GM19099 (cell line): ENCODE data around the gene GLIPR1L1.

ENCODE experiments used
- POLR2A ChIP-seq: IDR thresholded peaks from 3 replicates; pipeline ENCODE4 v1.6.1; 2011; ENCODE audit warnings: low read depth; ENCODE audit not compliant: insufficient read length; ENCODE audit errors: extremely low read depth

The GLIPR1L1 gene

GRCh38 chr12:75329918-75330826, 4.3 kb upstream of the GLIPR1L1 start, which contains the start of gene CAPS2:
Gene CAPS2, minus strand, starts transcription at chr12:75330324. Its CDS starts 3,826 bp downstream, at chr12:75326498.
- peak; percentile 36 for TF ChIP-seq POLR2A

DNA sequence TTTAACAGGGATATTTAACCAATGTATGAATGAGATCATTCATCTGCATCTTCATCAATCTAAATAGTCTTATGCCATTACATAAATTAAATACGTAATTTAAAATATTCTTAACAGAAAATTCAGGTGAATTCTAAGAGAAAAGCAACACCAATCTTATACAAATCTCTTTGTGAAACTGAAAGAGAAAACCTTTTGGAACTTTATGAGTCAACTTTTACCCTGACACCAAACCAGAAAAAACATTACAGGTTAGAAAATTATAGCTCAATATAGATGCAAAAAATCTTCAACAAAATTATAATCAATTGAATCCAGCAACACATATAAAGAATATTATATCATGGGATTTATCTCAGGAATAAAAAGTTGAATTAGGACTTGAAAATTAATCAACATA, 3.4 kb downstream of the GLIPR1L1 start:
- no peak for TF ChIP-seq POLR2A

DNA sequence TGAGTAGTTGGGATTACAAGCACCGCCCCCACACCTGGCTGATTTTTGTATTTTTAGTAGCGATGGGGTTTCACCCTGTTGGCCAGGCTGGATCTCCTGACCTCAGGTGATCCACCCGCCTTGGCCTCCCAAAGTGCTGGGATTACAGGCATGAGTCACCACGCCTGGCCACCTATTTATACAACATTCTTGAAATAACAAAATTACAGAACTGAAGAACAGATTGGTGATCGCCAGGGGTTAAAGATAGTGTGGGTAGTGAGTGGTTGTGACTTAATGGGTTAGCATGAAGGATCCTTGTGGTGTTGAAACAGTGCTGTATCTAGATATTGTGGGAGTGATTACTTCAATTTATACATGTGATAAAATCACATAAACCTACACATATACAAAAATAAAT, 7.4 kb downstream of the GLIPR1L1 start:
- no peak for TF ChIP-seq POLR2A

DNA sequence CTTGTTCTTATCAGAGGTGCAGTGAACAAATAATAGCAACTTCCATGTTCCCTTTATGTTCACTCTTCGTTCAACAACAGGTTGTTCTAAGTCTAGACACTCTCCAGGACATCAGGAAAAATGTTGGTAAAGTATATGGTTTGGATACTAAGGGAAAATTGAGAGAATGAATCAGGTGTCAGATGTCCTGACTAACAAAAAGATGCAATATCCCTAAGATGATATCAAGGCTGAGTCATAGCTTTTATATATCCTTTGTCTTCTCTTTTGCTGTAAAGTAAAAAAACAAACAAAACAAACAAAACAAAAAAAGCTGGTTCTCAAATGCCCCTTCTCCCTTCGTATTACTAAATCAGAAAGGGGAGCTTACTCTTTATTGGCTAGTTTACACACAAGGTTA, 11.1 kb downstream of the GLIPR1L1 start:
- TF ChIP-seq POLR2A = no peak

DNA sequence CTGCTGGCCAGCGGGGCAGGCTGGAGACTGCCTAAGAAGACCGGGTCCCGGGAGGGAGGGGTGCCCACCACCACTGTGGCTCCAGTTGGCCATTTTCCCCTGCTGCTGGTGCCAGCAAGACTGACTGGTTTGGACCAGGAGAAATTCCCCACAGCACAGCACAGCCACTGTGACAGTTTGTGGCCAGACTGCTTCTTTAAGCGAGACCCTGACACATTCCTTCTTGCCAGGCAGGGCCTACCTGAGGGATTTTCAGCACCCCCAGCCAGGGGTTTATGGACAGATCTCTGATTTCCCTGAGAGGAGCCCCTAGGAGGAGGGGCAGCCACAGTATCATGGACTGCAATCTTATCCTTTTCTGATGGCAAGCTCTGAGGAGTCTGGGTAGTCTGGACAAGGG, 15.5 kb downstream of the GLIPR1L1 start:
- TF ChIP-seq POLR2A = no peak

DNA sequence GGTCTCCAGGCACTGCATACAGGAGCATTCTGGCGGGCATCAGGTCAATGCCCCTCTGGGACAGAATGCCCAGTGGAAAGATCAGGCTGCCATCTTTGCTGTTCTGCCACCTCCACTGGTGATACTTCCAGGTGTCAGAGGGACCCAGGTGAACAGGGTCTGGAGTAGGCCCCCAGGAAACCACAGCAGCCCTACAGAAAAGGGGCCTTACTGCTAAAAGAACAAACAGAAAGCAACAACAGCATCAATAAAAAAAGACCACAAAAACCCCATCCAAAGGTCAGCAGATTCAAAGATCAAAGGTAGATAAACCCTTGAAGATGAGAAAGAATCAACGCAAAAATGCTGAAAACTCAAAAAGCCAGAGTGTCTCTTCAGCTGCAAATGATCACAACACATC, 15.9 kb downstream of the GLIPR1L1 start:
- no peak for TF ChIP-seq POLR2A

- TF ChIP-seq POLR2A = no peak
Measured at GRCh38 chr12:75354011-75354410, 19.5 kb downstream of the GLIPR1L1 start.

DNA sequence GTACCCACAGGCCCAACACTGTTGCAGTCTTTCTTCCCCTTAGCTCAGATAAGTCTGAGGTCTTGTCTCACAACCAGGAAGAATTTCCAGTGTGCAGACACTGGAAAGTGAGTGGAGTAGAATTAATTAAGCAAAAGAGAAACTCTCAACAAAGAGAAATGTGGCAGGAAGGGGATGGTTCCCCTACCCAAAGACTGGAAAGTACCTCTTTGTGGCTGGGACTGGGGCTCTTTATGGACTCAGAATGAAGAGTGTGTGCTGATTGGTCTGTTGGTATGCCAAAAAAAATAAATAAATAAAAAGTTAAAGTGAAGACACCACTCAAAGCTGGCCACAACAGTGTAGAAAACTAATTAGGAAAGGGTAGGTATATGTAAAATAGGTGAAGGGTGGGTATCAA, 26.4 kb downstream of the GLIPR1L1 start:
- no peak for TF ChIP-seq POLR2A

GRCh38 chr12:75361408-75361807, 26.9 kb downstream of the GLIPR1L1 start:
- TF ChIP-seq POLR2A = no peak

DNA sequence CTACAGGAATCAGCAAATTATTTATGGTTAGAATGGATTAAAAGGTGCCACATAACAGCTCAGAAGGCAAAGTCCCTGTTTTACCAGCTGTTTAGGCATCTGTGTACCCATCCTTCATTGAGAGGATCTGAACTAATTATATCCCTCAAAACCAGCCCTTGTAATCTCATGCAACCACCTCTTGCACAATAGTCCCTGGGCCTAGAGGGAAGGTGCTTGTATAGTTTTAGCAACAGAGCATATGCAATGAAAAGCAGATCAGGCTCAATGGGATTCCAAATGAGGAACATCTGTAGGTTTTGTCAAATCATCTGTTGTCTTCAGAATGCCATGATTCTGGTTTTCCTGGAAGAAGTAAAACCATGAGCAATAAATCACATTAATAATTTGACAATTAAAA, 30.4 kb downstream of the GLIPR1L1 start:
- TF ChIP-seq POLR2A = no peak

DNA sequence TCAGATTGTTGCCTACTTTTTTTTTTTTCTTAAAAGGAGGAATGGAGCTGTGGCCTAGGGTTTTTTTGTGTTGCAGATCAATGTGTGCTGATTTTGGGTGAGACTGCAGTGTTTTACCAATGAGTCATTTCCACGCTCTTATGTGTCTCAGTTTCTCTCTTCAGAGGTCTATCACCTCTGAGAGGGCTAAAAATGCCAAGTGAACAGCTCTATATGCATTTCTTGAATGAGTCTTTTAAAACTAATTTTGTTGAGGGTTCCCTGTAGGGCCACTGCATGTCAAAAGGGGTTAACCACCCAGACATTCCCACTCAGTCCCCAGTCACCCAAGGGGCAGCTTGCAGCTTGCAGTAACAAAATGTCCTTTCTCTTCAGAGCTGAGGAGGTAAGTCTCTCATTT, 32.2 kb downstream of the GLIPR1L1 start:
- no peak for TF ChIP-seq POLR2A

DNA sequence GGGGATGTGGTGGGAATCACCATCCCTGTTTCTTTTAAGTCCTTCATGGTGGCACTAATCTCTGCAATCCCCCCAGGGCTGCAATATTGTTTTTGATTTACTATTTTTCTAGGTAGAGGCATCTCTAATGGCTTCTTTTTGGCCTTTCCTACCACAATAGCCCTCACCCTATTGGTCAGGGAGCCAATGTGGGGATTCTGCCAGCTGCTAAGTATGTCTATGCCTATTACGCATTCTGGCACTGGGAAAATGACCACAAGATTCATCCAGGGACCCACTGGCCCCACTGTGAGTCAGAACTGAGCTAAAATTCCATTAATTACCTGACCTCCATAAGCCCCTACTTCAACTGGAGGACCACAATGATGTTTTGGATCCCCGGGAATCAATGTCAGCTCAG, 40.5 kb downstream of the GLIPR1L1 start:
- TF ChIP-seq POLR2A = no peak

DNA sequence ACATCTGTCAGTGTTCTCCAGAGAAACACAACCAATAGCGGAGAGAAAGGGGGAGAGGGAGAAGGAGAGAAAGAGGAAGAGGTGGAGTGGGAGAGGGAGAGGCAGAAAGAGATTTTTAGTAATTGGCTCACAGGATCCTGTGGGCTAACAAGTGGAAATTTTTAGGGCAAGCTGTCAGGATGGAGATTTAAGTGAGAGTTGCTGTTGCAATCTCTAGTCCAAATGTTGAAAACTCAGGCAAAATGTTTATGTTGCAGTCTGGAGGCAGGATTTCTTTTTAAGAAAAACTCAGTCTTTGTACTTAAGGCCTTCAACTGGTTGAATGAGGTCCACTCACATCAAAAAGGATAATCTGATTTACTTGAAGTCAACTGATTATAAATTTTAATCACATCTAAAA, 43.9 kb downstream of the GLIPR1L1 start:
- TF ChIP-seq POLR2A = no peak

GRCh38 chr12:75389061-75389460, 54.6 kb downstream of the GLIPR1L1 start:
- TF ChIP-seq POLR2A = no peak

DNA sequence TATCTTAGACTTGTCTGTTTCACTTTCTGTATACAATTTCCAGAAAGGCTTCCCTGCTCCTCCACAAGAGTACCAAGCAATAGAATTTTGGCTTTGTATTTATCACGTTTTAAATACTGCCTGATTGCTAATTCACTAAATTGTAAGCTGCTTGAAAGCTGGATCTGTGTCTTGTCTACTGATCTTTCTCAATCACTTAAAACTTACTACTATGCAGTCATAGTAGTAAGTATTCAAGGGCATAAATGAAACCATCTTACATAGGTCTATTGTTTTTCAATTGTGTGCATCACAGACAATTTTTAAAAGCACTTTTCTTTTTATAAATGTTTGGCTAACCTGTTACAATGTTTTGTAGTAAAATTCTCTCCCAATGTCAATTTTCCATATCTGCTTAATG, 55.2 kb downstream of the GLIPR1L1 start:
- no peak for TF ChIP-seq POLR2A

- TF ChIP-seq POLR2A = no peak
Measured at GRCh38 chr12:75390156-75390898, 55.9 kb downstream of the GLIPR1L1 start.
